ENCODE results near the gene NIPSNAP3A.

The NIPSNAP3A gene

DNA sequence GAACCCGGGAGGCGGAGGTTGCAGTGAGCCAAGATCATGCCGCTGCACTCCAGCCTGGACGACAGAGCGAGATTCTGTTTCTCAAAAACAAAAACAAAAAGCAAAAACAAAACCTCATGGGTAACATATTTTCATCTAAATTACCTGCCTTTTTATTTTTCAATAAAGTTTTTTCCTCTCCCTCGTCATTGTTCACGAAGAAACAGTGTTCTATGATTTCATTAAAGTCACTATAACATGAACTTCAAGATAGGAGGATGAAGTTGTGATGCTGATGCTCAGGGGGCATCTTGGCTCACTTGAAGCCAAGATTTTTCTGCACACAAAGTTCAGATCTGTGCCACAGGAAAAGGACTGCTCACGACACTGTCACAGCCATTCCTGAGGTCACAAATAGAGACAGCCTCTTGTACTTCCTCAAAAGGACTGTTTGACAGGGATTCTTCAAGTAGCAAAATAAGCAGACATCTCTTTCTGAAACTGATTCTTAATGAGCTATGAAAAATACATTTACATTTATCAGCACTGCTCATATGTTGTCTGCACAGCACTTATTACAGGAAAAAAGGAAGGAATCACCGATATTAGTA, 32.6 kb downstream of the NIPSNAP3A start:
- TF ChIP-seq POLR2A (IDR thresholded peaks at IDR 0.05; ENCODE audit: extremely low read depth, insufficient read length) = no peak
- TF ChIP-seq, protein P1, sequence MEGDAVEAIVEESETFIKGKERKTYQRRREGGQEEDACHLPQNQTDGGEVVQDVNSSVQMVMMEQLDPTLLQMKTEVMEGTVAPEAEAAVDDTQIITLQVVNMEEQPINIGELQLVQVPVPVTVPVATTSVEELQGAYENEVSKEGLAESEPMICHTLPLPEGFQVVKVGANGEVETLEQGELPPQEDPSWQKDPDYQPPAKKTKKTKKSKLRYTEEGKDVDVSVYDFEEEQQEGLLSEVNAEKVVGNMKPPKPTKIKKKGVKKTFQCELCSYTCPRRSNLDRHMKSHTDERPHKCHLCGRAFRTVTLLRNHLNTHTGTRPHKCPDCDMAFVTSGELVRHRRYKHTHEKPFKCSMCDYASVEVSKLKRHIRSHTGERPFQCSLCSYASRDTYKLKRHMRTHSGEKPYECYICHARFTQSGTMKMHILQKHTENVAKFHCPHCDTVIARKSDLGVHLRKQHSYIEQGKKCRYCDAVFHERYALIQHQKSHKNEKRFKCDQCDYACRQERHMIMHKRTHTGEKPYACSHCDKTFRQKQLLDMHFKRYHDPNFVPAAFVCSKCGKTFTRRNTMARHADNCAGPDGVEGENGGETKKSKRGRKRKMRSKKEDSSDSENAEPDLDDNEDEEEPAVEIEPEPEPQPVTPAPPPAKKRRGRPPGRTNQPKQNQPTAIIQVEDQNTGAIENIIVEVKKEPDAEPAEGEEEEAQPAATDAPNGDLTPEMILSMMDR (IDR thresholded peaks at IDR 0.05; ENCODE audit: low read depth, low read length) = no peak
- no peak overlapping the region for H3K4me3 ChIP-seq (ENCODE audit: low read depth, low read length)
- peak; percentile 39 for DNase-seq (ENCODE audit: low read depth)

DNA sequence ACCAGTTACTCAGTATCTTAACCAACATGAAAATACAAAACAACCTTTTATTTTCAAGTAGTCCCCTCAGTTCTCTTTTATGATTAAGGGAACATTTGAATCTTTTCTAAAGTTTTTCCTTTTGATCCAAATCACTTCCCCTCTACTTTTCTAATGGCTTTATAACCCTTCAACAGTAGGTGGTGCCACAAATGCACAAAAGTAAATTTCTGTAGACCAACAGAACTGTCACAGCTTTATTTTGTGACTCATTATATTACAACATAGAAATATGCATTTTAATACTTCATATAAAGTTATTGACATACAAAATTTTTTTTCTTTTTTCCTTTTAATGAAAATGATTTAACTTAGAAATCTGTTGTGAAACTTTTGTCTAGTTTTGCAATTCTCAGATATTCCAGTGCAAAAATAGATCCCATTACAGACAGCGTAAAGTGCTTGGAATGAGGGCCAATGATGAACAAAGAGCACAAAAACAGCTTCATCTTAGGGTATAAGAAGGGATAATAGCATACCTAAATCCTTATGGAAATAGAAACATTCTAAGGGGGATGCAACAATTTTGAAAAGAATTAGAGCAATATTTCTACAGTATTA, 33.4 kb downstream of the NIPSNAP3A start:
- peak; percentile 57 for DNase-seq (ENCODE audit: low read depth)
- TF ChIP-seq, protein P1 (IDR thresholded peaks at IDR 0.05; ENCODE audit: low read depth, low read length) = peak; percentile 36
- no peak for TF ChIP-seq POLR2A (IDR thresholded peaks at IDR 0.05; ENCODE audit: extremely low read depth, insufficient read length)
- H3K4me3 ChIP-seq (ENCODE audit: low read depth, low read length) = no peak overlapping the region

DNA sequence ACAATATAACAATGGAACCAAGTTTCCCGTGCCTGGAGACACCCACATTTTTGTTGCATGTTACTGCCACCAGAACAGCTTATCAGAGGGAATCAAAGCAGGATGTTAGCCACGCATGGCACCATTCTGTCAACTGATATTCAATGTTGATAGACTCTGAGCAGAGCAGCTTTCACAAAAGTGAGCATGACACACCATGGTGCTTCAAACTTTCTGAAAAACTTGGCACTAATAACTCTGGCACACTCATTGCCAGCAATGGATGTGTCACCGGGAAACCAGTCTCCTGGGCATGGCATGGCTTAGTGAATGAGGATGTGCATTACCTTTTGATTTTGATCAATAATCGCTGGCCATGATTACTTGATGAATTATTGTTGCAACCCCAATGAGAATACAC, 36.1 kb downstream of the NIPSNAP3A start:
- DNase-seq (ENCODE audit: low read depth) = no peak
- no peak overlapping the region for H3K4me3 ChIP-seq (ENCODE audit: low read depth, low read length)
- no peak for TF ChIP-seq POLR2A (IDR thresholded peaks at IDR 0.05; ENCODE audit: extremely low read depth, insufficient read length)
- TF ChIP-seq MYC (IDR thresholded peaks at IDR 0.05; ENCODE audit: low read depth, low read length) = no peak

- H3K4me3 ChIP-seq (ENCODE audit: low read depth, low read length) = no peak overlapping the region
- DNase-seq (ENCODE audit: low read depth) = no peak
- TF ChIP-seq MYC (IDR thresholded peaks at IDR 0.05; ENCODE audit: low read depth, low read length) (no peak), MAX (IDR thresholded peaks at IDR 0.05; ENCODE audit: low read depth, low read length) (no peak), POLR2A (IDR thresholded peaks at IDR 0.05; ENCODE audit: extremely low read depth, insufficient read length) (no peak)
- TF ChIP-seq, protein P1 (IDR thresholded peaks at IDR 0.05; ENCODE audit: low read depth, low read length) = no peak
Observed at GRCh38 chr9:104784098-104784497, 36.6 kb downstream of the NIPSNAP3A start.

- DNase-seq (ENCODE audit: low read depth) = no peak
- TF ChIP-seq, protein P1 (IDR thresholded peaks at IDR 0.05; ENCODE audit: low read depth, low read length) = no peak
- TF ChIP-seq MYC (IDR thresholded peaks at IDR 0.05; ENCODE audit: low read depth, low read length) = no peak
- TF ChIP-seq POLR2A (IDR thresholded peaks at IDR 0.05; ENCODE audit: extremely low read depth, insufficient read length) = no peak
- no peak for TF ChIP-seq MAX (IDR thresholded peaks at IDR 0.05; ENCODE audit: low read depth, low read length)
- no peak overlapping the region for H3K4me3 ChIP-seq (ENCODE audit: low read depth, low read length)
Observed at GRCh38 chr9:104786293-104786692, 38.8 kb downstream of the NIPSNAP3A start.

DNA sequence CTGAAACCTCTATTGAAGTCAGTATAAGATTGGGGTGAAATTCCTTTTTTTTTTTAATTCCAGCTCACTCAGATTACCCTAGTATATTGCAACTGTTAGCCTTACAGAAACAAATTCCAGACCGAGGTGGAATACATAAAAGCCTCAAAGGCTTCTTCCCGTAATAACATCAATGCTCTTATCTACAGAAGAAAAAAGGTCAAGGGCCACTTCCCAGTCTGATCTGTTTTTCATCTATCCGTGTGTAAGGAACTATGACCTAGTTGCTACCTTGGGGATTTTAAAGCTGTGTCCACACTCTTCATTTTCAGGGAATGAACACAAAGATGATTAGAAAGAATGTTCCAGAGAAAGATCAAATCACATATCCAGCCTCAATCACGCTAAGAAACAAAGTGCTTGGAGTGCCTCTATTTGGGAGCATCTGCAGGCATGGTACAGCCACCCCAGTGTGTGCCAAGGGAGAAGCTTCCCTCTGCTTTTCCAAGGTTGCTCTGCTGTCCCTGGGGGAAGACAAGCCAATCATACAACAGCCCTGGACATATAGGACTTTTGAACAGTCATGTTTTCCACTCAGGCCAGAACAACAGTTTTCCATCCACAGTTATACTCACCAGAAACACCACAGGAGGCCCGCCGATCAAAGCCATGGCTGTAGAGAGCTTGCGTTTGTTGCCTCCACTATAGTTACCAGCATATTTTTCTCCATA, 40.0 kb downstream of the NIPSNAP3A start:
- no peak for DNase-seq (ENCODE audit: low read depth)
- TF ChIP-seq POLR2A (IDR thresholded peaks at IDR 0.05; ENCODE audit: extremely low read depth, insufficient read length) (no peak), MAX (IDR thresholded peaks at IDR 0.05; ENCODE audit: low read depth, low read length) (no peak), MYC (IDR thresholded peaks at IDR 0.05; ENCODE audit: low read depth, low read length) (no peak)
- TF ChIP-seq, protein P1 (IDR thresholded peaks at IDR 0.05; ENCODE audit: low read depth, low read length) = no peak
- no peak overlapping the region for H3K4me3 ChIP-seq (ENCODE audit: low read depth, low read length)
